HG02571 (cell line): ENCODE measurements around the gene MROH9.

Experiments used
- ATAC-seq: cut with Tn5 transposase; IDR thresholded peaks from one replicate; pipeline ENCODE4 v1.9.1; 2021; ENCODE audit warnings: mild to moderate bottlenecking, moderate library complexity; ENCODE audit not compliant: unreplicated experiment

Gene MROH9

DNA sequence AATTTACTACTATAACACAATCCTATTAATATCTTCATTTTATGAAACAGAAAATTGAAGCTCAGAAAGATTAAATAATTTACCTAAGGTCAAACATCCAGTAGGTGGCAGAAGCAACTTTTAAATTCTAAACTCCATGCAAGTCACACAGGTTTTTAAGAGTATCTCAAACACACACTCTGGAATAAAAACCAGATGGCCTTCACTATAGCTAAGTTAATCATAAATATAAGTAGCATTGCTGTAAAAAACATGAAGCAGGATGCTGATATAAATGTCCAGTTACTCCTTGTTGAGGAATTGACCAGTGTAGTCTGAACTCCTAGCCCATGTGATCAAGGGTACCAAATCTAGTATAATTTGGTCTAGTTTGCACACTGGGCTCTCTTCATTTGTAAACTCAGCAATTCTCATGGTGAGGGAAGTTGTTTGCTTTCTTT, 146.0 kb downstream of the MROH9 start:
- no peak for ATAC-seq

DNA sequence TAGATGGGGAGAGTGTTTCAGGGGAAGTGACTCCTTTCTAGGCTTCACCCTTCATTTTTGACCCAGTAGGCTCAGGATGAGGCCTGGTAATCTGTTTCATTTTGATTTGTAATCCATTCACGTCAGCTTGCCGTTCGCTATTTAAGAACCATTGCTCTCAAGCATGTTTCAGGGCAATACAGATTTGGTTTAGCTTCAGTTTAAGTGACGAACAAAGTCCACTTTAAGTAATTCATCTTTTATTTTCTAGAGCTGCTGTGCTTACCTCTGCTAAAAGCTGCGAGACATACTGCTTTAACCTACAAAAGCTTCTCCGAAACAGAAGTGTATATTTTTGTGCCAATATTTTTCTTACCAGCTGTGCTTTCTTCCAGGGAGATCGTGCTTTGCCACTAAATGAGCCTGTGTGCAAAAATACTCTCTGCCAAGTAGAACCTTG, 146.4 kb downstream of the MROH9 start:
- no peak for ATAC-seq

DNA sequence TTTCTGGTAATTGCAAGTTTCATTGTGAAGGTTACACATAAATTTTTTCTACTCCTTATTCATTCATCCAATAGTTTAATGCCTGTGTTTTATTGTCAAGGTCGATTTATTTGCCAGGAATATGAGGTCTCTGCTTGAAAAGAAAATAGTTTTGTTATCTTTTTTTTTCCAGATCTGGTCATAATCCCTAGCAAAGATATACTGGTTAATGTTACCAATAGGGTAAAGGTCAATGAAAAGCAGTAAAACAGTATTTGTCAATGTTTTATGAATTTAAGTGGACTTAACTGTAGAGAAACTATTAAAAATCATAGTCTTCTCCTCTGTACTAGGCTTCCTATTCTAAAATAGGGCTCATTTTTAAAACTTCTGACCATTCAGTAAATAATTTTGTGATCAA, 147.3 kb downstream of the MROH9 start:
- ATAC-seq = no peak

DNA sequence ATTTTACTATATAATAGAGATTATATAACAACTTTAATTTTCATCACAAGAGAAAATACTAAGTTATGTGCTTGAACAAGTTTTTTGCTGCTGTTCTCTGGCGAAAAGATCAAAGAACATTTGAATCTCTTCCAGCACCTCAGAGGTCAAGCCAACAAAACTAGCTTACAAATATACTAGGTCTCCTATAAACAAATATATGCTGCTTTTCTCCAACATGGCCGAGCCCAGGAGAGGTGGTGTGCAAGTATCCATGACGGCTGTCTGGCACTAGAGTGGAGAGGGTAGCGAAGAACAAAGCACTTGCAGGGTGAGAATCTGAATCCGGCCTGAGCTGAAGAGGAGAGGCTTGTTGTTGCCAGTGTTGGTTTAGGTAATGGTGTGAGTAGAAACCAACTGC, 147.9 kb downstream of the MROH9 start:
- no peak for ATAC-seq

DNA sequence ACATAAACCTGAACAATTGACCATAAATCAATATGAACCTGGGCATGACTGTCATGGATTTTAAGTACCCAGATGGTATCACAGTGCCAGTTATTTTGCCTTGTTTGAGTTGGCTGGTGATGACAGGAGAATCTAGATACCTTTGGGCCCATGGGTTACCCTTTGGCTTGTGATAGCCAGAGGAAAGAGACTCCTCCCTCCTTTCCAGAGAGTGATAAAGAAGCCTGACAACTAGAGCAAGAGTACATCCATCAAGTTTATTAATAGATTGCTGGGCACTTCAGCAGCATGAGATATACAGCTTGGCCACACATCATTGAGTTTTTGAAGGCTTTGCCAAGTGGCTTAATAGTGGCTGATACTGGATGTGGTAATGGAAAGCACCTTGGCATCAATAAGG, 148.8 kb downstream of the MROH9 start:
- ATAC-seq = no peak

DNA sequence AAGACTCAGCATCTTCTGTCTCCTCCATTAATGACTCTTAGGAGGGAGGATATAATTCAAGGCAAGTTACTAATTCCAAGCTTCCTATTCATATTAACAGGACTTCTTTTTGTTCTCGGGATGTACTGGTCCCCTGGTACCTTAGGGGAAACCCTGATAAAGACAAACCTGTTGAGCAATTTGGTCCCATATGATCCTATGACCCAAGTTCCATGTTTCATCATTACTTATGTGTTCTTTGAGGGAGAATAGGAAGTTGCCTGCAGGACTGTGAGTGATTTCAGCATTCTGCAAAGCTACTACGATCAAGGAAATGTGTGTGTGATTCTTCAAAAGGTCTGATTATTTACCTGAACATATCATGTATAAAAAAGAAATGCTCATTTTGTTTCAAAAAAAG, 149.5 kb downstream of the MROH9 start:
- no peak for ATAC-seq

DNA sequence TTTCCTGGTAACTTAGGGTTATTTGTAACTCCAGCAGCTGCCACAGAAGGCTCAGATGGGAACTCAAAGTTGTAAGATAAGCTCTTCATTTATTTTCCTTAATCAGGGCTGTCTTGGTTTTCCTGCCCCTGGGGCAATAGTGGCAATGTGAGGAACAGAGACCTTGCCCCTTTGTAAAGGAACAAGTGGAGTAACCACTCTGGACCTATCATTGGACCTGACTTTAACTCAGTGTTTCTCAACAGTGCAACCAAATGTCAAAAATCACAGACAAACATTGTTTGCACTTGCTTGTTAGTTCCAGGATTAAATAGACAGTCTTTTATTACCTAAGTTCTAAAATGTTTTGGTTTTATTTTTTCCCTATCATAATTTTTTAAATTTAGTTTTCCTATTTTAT, 152.6 kb downstream of the MROH9 start:
- ATAC-seq = no peak

DNA sequence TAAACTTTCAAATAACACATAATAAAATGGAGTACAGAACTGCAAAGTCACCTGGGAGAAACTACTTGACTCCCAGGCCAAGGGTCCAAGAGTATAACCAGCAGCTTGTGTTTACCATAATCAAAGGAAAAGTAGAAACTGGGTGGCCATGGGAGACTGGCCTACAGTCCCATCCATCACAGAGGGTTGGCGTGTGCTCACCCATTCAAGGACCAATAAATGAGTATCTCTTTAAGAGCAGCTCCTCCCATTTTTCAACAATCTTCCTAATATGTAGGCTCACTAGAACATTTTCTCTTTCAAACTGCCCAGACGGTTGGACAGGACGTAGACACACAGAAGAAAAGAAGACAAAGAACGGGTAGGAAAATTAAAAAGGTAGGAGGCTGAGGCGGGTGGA, 155.3 kb downstream of the MROH9 start, which contains the start of gene FMO3:
Gene FMO3, plus strand, starts transcription at position 302 of the 400 bp plus-strand sequence. CDS start 1,754 bp downstream, outside the sequence.
- no peak for ATAC-seq

DNA sequence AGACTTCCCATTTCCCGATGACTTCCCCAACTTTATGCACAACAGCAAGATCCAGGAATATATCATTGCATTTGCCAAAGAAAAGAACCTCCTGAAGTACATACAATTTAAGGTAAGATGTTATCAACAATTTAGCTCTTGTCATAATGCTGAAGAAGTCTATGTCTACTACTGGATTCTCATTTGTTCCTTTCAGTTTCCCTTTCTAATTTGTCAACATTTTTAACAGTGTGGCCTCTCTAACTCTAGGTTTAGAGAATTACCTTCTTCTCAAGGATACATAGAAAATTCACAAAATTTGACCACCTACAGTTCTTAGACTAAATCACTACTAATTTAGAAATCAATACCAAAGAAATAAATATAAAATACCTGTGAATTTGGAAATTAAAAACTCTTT, 168.5 kb downstream of the MROH9 start:
- ATAC-seq = no peak

DNA sequence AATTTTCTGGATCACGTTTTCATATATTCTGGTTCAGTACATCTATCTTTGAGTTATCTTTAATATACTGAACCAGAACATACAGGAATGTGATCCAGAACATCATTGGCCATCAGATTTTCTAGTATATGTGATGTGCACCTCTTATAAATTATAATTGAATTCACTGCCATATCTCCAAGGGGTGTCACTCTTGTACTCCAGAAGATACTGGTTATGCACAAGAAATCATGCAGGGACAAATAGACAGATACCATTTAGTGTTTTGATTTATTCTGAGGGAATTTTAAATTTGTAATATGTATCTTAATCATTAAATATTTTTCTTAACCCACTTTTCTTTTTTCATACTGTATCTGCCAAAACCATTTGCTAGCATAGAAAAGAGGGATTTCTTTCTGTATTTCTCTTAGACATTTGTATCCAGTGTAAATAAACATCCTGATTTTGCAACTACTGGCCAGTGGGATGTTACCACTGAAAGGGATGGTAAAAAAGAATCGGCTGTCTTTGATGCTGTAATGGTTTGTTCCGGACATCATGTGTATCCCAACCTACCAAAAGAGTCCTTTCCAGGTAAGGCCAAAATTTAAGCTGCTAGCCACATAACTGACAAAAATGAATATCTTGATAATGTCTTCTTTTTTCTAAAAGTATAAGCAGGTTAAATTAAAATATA, 172.1 kb downstream of the MROH9 start:
- ATAC-seq = no peak

DNA sequence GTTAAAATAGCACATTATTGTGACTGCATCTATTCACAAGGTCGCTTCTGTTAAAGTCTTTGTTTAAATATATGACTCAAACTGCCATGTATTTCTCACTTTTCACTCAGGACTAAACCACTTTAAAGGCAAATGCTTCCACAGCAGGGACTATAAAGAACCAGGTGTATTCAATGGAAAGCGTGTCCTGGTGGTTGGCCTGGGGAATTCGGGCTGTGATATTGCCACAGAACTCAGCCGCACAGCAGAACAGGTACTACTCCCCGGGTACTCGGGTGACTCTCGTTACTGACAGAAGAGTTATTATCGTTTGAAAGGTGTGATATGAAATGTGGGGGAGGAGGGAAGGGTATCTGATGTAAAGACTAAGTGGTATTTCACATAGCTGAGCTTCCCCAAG, 172.6 kb downstream of the MROH9 start:
- ATAC-seq = no peak

DNA sequence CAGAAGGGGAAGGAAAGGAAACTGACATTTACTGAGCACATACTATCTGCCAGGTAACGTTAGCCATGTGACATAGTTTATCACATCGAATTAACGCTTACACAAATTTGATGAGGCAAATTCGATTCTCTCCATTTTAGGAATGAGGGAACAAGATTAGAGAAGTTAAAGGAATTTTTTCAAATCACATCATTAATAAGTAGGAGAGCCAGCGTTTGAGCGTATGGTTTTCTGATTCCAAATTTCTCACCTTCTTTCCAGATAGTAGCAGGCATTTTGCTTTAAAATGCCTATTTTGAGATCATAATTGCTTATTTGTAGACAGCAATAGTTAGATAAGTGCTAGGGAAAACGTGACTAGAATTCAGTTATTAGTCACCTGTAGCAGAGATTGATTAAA, 174.6 kb downstream of the MROH9 start:
- ATAC-seq = no peak

DNA sequence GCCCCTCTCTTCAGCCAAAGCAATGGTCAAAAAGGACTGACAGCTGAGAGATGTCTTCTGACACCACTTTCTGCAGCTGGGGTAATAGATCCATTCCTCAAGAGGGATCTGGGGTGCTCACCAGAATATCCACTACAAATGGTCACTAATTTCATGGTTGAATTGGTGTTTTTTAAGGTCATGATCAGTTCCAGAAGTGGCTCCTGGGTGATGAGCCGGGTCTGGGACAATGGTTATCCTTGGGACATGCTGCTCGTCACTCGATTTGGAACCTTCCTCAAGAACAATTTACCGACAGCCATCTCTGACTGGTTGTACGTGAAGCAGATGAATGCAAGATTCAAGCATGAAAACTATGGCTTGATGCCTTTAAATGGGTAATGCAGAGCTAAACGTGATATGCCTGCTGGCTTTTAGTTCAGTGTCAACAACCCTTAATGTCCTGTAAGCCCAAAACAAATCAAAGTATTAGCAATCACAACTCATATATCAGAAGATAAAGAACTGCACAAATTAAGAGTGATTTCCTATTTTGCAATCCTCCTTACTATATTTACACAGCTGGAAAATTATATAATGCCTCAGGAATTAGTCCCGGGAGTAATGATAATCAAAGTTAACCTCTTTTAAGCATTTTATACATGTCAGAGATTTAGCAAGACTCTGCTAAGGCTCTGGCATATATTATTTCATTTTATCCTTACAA, 175.4 kb downstream of the MROH9 start:
- ATAC-seq = no peak

DNA sequence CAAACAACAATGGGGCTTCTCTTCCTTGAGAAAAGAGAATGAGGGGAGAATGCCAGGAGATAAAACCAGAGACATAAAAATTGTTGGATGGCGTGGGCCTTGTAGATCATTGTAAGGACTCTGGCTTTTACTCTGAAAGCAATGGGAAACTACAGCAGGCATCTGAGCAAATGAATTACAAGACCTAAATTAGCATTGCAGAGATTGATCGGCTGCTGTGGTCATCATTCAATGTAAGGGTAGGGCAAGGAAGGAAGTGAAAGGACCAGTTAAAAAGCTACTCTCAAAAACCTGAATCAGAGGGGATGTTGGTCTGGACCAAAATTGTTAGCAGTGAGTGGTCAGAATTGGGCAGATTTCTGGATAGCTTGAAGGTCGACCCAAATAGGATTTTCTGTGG, 176.8 kb downstream of the MROH9 start:
- ATAC-seq = no peak

DNA sequence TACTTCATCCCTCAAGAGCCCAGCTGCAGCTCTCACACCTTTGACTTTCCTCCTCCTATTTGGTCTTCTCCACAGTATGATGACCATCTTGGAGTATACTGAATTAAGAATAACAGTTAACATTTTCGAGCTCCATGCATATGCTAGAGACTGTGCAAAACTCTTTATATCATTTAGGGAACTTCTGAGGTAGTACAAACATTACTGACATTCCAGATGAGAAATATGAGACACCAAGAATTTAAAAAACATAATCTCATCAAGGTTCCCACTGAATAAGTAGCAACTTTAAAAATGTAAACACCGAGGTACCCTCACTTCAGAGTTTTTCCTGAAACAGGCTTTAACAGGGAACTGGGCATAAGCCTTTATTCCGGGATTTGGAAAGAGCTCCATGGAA, 178.0 kb downstream of the MROH9 start:
- ATAC-seq = no peak
